Tibial nerve (tissue), 4 donors: Measurements from ENCODE around the gene ATP8A2. TPM values are rescaled to one million over a fixed set of nuclear protein-coding genes. Genes with fewer than 3 reads are reported as not detected.
A peak's percentile ranks its signal among the peaks of the same experiment; 100 is the strongest.
"Not testable (repeated sequence)": the region's sequence is repeated elsewhere in the genome, so short reads cannot be mapped to it uniquely, and the experiment has no call there.

Experiments used
- DNase-seq, 2 donors: peaks; one replicate each; pipeline ENCODE4 v3.0.0-alpha.2; 2019; ENCODE audit warnings: low spot score in 2 of 2
- H3K27ac ChIP-seq, 4 donors: fragments of 200-600 bp; sonication (generic) in 3 of 4; one replicate each; pipeline ENCODE4 v1.5.1; 2017 to 2019; ENCODE audit warnings: mild to moderate bottlenecking in 1 of 4
- H3K27me3 ChIP-seq, 2 donors: fragments of 200-600 bp; sonication (generic) in 1 of 2; one replicate each; pipeline versions ENCODE4 v1.5.1 to v1.6.0; 2017 to 2019
- H3K36me3 ChIP-seq, 3 donors: fragments of 200-600 bp; sonication (generic); one replicate each; pipeline ENCODE4 v1.5.1; 2018 to 2019
- H3K4me1 ChIP-seq, 4 donors: fragments of 200-600 bp; sonication (generic) in 3 of 4; one replicate each; pipeline ENCODE4 v1.5.1; 2017 to 2019
- H3K4me3 ChIP-seq, 4 donors: fragments of 200-600 bp; sonication (generic) in 3 of 4; one replicate each; pipeline ENCODE4 v1.5.1; 2017 to 2019; ENCODE audit warnings: mild to moderate bottlenecking in 1 of 4, moderate library complexity in 1 of 4
- H3K9me3 ChIP-seq, 4 donors: fragments of 200-600 bp; sonication (generic) in 3 of 4; one replicate each; pipeline ENCODE4 v1.5.1; 2017 to 2019
- CTCF ChIP-seq, 5 experiments: fragments of 200-600 bp in 3 of 5; fragments of 450-650 bp in 2 of 5; sonication (generic) in 3 of 5; IDR thresholded peaks; one replicate each; pipeline ENCODE4 v1.5.1; 2016 to 2019; ENCODE audit warnings: antibody characterized with exemption in 5 of 5, mild to moderate bottlenecking in 3 of 5, moderate library complexity in 2 of 5
- EP300 ChIP-seq, 2 donors: sonication (generic); formaldehyde crosslinking; IDR thresholded peaks; one replicate each; pipeline ENCODE4 v1.6.1; 2017; ENCODE audit warnings: antibody characterized with exemption in 2 of 2, mild to moderate bottlenecking in 1 of 2
- POLR2A ChIP-seq, 2 donors: fragments of 450-650 bp; IDR thresholded peaks; one replicate each; pipeline ENCODE4 v1.6.1; 2017; ENCODE audit warnings: antibody characterized with exemption in 2 of 2, mild to moderate bottlenecking in 2 of 2, moderate library complexity in 2 of 2
- WGBS, 2 donors: methylation state at CpG; one replicate each; pipeline ENCODE4 v1.1.5; 2018; 5-methylcytosine and 5-hydroxymethylcytosine counted together
- total RNA-seq, 4 donors: library from RNA; depleted of rRNA; stranded (reverse); fragments of >200 nt; gene quantifications; one replicate each; pipeline ENCODE4 v1.1.0, GENCODE V29; 2016

ATP8A2 gene
- total RNA-seq, 4 donors from 2014 or later, result 0.30 to 1.7 (median 0.61) TPM

DNA sequence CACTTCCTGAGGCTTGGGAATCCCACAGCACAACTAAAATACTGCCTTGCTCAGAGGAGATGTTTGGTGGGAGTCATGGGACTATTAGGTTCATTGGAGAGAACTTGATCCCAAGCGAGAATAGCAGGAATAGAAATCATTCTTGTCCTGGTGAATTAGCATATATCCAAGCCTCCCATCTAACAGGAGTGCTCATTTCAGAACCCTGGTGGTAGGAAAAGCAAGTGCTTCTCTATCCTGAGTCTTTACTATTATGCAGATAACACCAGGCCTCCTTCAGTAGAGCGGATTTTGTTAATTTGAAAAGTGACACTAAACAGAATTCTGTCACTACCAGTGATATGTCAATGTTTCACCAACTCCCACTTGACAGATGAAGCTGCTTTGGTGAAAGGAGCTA, 199.5 kb downstream of the ATP8A2 start:
- no peaks in the 10 kb centered on the region for H3K9me3 ChIP-seq
- no peak overlapping the region for H3K27ac ChIP-seq
- H3K4me1 ChIP-seq, result peaks cover 0 to 4% (median 0%) of the 10 kb centered on the region in 4 donors
- WGBS, 2 donors, result 83 to 93% methylated on average over 2 of the region's 2 CpGs
- no peak for DNase-seq
- no peaks in the 10 kb centered on the region for H3K27me3 ChIP-seq
- TF ChIP-seq POLR2A (IDR thresholded peaks at IDR 0.05) (no peak), EP300 (IDR thresholded peaks at IDR 0.05) (no peak), CTCF (IDR thresholded peaks at IDR 0.05) (no peak)
- H3K36me3 ChIP-seq, result no peaks in the 10 kb centered on the region
- no peak overlapping the region for H3K4me3 ChIP-seq

- not testable (repeated sequence) for H3K4me1 ChIP-seq, H3K36me3 ChIP-seq, H3K9me3 ChIP-seq, H3K27me3 ChIP-seq, H3K27ac ChIP-seq, H3K4me3 ChIP-seq, DNase-seq
- 81 to 85% methylated on average over 8 of the region's 8 CpGs for WGBS, 2 donors
Observed at GRCh38 chr13:25572171-25572570, 200.4 kb downstream of the ATP8A2 start.

DNA sequence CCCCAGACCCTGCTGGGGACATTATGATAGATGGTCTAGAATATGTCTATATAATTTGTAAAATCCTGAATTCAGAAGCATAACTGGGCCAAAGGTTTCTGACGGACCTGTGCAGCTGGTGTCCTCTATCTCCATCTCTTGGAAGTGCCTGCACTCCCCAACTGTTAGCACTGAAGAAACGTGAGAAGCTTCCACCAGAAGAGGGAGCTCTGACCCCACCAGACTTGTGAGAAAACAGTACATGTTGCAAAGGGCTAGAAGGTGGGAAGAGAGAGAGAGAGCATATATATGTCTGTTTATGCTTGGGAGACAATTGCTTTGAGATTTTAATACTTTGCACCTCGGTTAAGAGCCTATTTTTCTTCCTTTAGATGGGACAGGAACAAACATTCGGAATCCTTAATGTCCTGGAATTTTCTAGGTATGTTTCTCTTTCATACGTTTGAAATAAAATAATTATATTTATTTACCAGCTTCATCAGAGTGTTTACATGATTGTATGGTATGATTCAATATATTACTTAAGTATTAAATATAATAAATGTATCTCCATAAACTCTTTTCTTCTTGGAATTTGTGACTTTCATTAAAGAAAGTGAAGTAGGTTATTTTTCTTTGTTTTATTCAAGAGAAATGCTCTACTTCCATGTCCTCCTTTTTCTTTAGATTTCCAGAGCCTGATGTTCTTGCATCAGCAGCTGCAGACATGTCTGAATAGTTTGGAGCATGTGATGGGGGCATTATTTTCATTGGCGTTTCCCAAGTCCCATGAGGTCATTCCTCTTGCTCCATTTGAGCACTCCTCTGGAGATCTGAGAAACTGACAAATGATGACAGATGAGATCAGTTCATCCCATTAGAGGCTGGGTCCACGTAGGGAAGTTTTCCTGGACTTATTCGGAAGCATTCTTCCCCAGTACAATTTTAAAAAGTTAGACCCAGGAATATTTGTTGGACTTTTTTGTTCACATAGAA, 202.9 kb downstream of the ATP8A2 start:
- no peak overlapping the region for H3K27ac ChIP-seq
- no peaks in the 10 kb centered on the region for H3K27me3 ChIP-seq
- TF ChIP-seq POLR2A (IDR thresholded peaks at IDR 0.05) (no peak), CTCF (IDR thresholded peaks at IDR 0.05) (peak; percentile 61 to 82 (median 72))
- H3K4me3 ChIP-seq, result no peak overlapping the region
- 17 to 21% methylated on average over 8 of the region's 8 CpGs for WGBS, 2 donors
- no peaks in the 10 kb centered on the region for H3K36me3 ChIP-seq
- H3K4me1 ChIP-seq, result peaks cover 0 to 4% (median 0%) of the 10 kb centered on the region in 4 donors
- no peaks in the 10 kb centered on the region for H3K9me3 ChIP-seq
- peak; percentile 68 to 94 for DNase-seq

DNA sequence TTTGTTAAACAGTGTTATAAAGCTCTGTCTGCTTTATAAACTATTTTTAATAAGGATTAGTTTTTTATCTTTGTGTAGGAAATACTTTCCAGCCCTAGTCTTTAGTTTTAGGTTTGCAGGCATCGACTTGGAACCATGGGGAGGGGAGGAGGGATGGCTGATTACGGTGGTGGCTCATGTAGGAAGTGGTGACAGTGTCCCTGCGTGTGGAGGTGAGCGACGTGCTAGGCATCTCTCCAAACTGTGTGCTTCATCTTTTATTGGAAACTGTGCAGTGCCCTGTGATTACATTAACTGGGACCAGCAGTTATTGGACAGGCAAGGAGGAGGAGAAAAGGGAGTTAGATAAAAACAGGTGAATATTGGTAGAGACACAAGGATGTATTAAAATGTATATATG, 203.8 kb downstream of the ATP8A2 start:
- no peak for TF ChIP-seq EP300 (IDR thresholded peaks at IDR 0.05)
- no peak for TF ChIP-seq CTCF (IDR thresholded peaks at IDR 0.05)
- TF ChIP-seq POLR2A (IDR thresholded peaks at IDR 0.05), result no peak
- H3K27ac ChIP-seq, result no peak overlapping the region
- H3K9me3 ChIP-seq, result no peaks in the 10 kb centered on the region
- H3K27me3 ChIP-seq, result no peaks in the 10 kb centered on the region
- no peak for DNase-seq
- H3K4me3 ChIP-seq, result no peak overlapping the region
- peaks cover 0 to 4% (median 0%) of the 10 kb centered on the region in 4 donors for H3K4me1 ChIP-seq
- WGBS, 2 donors, result 72 to 73% methylated on average over 5 of the region's 5 CpGs
- no peaks in the 10 kb centered on the region for H3K36me3 ChIP-seq

DNA sequence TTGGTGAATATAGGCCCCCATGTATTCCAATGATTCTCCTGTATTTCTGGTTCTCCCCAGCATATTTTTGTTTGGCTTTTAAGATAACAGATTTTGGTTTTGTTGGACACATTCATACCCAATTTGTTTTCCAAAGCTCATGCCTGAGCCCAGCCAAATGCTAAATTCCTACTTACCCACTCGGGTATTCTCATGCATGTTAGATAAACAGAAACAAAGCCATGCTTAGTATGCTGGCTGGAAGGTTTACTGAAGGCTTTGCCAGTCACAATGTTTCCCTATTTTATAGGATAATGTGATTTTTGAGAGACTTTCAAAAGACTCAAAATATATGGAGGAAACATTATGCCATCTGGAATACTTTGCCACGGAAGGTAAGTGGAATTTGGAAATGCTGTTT, 206.8 kb downstream of the ATP8A2 start:
- WGBS, 2 donors, result 30 to 34% methylated on average over 2 of the region's 2 CpGs
- Histone ChIP-seq H3K4me3 (no peak overlapping the region), H3K27me3 (no peaks in the 10 kb centered on the region), H3K36me3 (no peaks in the 10 kb centered on the region), H3K27ac (no peak overlapping the region), H3K9me3 (no peaks in the 10 kb centered on the region), H3K4me1 (peaks cover 0 to 4% (median 0%) of the 10 kb centered on the region in 4 donors)
- TF ChIP-seq EP300 (IDR thresholded peaks at IDR 0.05) (no peak), CTCF (IDR thresholded peaks at IDR 0.05) (no peak), POLR2A (IDR thresholded peaks at IDR 0.05) (no peak)
- DNase-seq, result no peak
